ENCODE data around the gene OR51I2. TPM values are rescaled to one million over a fixed set of nuclear protein-coding genes. Genes with fewer than 3 reads are reported as not detected.

The OR51I2 gene
- polyA plus RNA-seq, 2 of the 4 experiments (the other 2 are of a cell fraction): not detected

- Histone ChIP-seq H3K4me1 (no peaks in the 10 kb centered on the region), H3K27ac (no peak overlapping the region), H3K9me3 (no peaks in the 10 kb centered on the region), H3K4me3 (no peak overlapping the region), H3K4me2 (no peak overlapping the region)
- TF ChIP-seq REST (IDR thresholded peaks at IDR 0.05): peak; percentile 39; the same call in 1 of the 2 replicates
- no peak for TF ChIP-seq EHMT2 (IDR thresholded peaks at IDR 0.05; ENCODE audit: low read depth)
- DNase-seq (ENCODE audit: low read depth in 1 of 2, low spot score in 1 of 2) (no peak), ATAC-seq (no peak), FAIRE-seq (no peak)
- ChIA-PET CTCF (interaction anchor here (0.9 to 1.6 kb wide), 3 partner anchors 26 to 302 kb away, joined by 3 to 4 read pairs (median 3); no protein-coding TSS in a partner anchor), POLR2A (interaction anchor here (0.6 kb wide), 1 partner anchor 660 kb away, joined by 3 read pairs; no protein-coding TSS in a partner anchor)
- WGBS (ENCODE audit: missing lambda C conversion rate): 46% methylated on average over 9 of the region's 9 CpGs
These were observed 56.4 kb downstream of the OR51I2 start for GRCh38 chr11:5505363-5506048.

Other genes starting within 250 kb of the OR51I2 start
- not detected in 2 replicates for gene OR51V1, start 248.6 kb upstream of the OR51I2 start, polyA plus RNA-seq (2011; rRNA removed)
- gene OR51V1, start 248.6 kb upstream of the OR51I2 start, polyA plus RNA-seq (2017; fragmentation: RNase III; extraction: RNeasy Plus Mini Kit Qiagen cat#74134 plus additional on column Dnase treatment): not detected in 3 replicates
- 0.30 TPM in 1 of 2 replicates, not detected in the other for gene HBB, start 222.3 kb upstream of the OR51I2 start, polyA plus RNA-seq (2011; rRNA removed)
- not detected in 3 replicates for gene HBB, start 222.3 kb upstream of the OR51I2 start, polyA plus RNA-seq (2017; fragmentation: RNase III; extraction: RNeasy Plus Mini Kit Qiagen cat#74134 plus additional on column Dnase treatment)
- gene HBD, start 214.8 kb upstream of the OR51I2 start, polyA plus RNA-seq (2011; rRNA removed): not detected in 2 replicates
- gene HBD, start 214.8 kb upstream of the OR51I2 start, polyA plus RNA-seq (2017; fragmentation: RNase III; extraction: RNeasy Plus Mini Kit Qiagen cat#74134 plus additional on column Dnase treatment): not detected in 3 replicates
- not detected in 2 replicates for gene HBG1, start 199.5 kb upstream of the OR51I2 start, polyA plus RNA-seq (2011; rRNA removed)
- not detected in 3 replicates for gene HBG1, start 199.5 kb upstream of the OR51I2 start, polyA plus RNA-seq (2017; fragmentation: RNase III; extraction: RNeasy Plus Mini Kit Qiagen cat#74134 plus additional on column Dnase treatment)
- gene HBG2, start 194.5 kb upstream of the OR51I2 start, polyA plus RNA-seq (2011; rRNA removed): not detected in 2 replicates
- gene HBG2, start 194.5 kb upstream of the OR51I2 start, polyA plus RNA-seq (2017; fragmentation: RNase III; extraction: RNeasy Plus Mini Kit Qiagen cat#74134 plus additional on column Dnase treatment): not detected in 3 replicates
- 0.24 and 0.32 TPM in 2 replicates for gene HBE1, start 179.4 kb upstream of the OR51I2 start, polyA plus RNA-seq (2011; rRNA removed)
- 0.10 TPM in 1 of 3 replicates, not detected in the others for gene HBE1, start 179.4 kb upstream of the OR51I2 start, polyA plus RNA-seq (2017; fragmentation: RNase III; extraction: RNeasy Plus Mini Kit Qiagen cat#74134 plus additional on column Dnase treatment)
- gene OR51B4, start 147.4 kb upstream of the OR51I2 start, polyA plus RNA-seq (2011; rRNA removed): 0.11 TPM in 1 of 2 replicates, not detected in the other
- not detected in 3 replicates for gene OR51B4, start 147.4 kb upstream of the OR51I2 start, polyA plus RNA-seq (2017; fragmentation: RNase III; extraction: RNeasy Plus Mini Kit Qiagen cat#74134 plus additional on column Dnase treatment)
- gene OR51B2, start 125.0 kb upstream of the OR51I2 start, polyA plus RNA-seq (2011; rRNA removed): not detected in 2 replicates
- not detected in 3 replicates for gene OR51B2, start 125.0 kb upstream of the OR51I2 start, polyA plus RNA-seq (2017; fragmentation: RNase III; extraction: RNeasy Plus Mini Kit Qiagen cat#74134 plus additional on column Dnase treatment)
- gene OR51B5, start 105.8 kb upstream of the OR51I2 start, polyA plus RNA-seq (2011; rRNA removed): 0.09 and 0.19 TPM in 2 replicates
- 0.06 to 0.10 TPM in 2 of 3 replicates, not detected in the other for gene OR51B5, start 105.8 kb upstream of the OR51I2 start, polyA plus RNA-seq (2017; fragmentation: RNase III; extraction: RNeasy Plus Mini Kit Qiagen cat#74134 plus additional on column Dnase treatment)
- not detected in 2 replicates for gene OR51B6, start 97.8 kb upstream of the OR51I2 start, polyA plus RNA-seq (2011; rRNA removed)
- gene OR51B6, start 97.8 kb upstream of the OR51I2 start, polyA plus RNA-seq (2017; fragmentation: RNase III; extraction: RNeasy Plus Mini Kit Qiagen cat#74134 plus additional on column Dnase treatment): not detected in 3 replicates
- gene OR51M1, start 65.5 kb upstream of the OR51I2 start, polyA plus RNA-seq (2011; rRNA removed): not detected in 2 replicates
- not detected in 3 replicates for gene OR51M1, start 65.5 kb upstream of the OR51I2 start, polyA plus RNA-seq (2017; fragmentation: RNase III; extraction: RNeasy Plus Mini Kit Qiagen cat#74134 plus additional on column Dnase treatment)
- not detected in 2 replicates for gene OR51Q1, start 27.2 kb upstream of the OR51I2 start, polyA plus RNA-seq (2011; rRNA removed)
- gene OR51Q1, start 27.2 kb upstream of the OR51I2 start, polyA plus RNA-seq (2017; fragmentation: RNase III; extraction: RNeasy Plus Mini Kit Qiagen cat#74134 plus additional on column Dnase treatment): not detected in 3 replicates
- not detected in 2 replicates for gene OR51I1, start 7.8 kb upstream of the OR51I2 start, polyA plus RNA-seq (2011; rRNA removed)
- not detected in 3 replicates for gene OR51I1, start 7.8 kb upstream of the OR51I2 start, polyA plus RNA-seq (2017; fragmentation: RNase III; extraction: RNeasy Plus Mini Kit Qiagen cat#74134 plus additional on column Dnase treatment)
- not detected in 2 replicates for gene OR52D1, start 39.4 kb downstream of the OR51I2 start, polyA plus RNA-seq (2011; rRNA removed)
- gene OR52D1, start 39.4 kb downstream of the OR51I2 start, polyA plus RNA-seq (2017; fragmentation: RNase III; extraction: RNeasy Plus Mini Kit Qiagen cat#74134 plus additional on column Dnase treatment): not detected in 3 replicates
- not detected in 2 replicates for gene UBQLN3, start 60.6 kb downstream of the OR51I2 start, polyA plus RNA-seq (2011; rRNA removed)
- not detected in 3 replicates for gene UBQLN3, start 60.6 kb downstream of the OR51I2 start, polyA plus RNA-seq (2017; fragmentation: RNase III; extraction: RNeasy Plus Mini Kit Qiagen cat#74134 plus additional on column Dnase treatment)
- 0.41 and 0.71 TPM in 2 replicates for gene UBQLNL, start 67.4 kb downstream of the OR51I2 start, polyA plus RNA-seq (2011; rRNA removed)
- gene UBQLNL, start 67.4 kb downstream of the OR51I2 start, polyA plus RNA-seq (2017; fragmentation: RNase III; extraction: RNeasy Plus Mini Kit Qiagen cat#74134 plus additional on column Dnase treatment): 0.06 to 0.13 TPM (median 0.12 TPM) in 3 replicates
- gene OR52H1, start 99.2 kb downstream of the OR51I2 start, polyA plus RNA-seq (2011; rRNA removed): not detected in 2 replicates
- not detected in 3 replicates for gene OR52H1, start 99.2 kb downstream of the OR51I2 start, polyA plus RNA-seq (2017; fragmentation: RNase III; extraction: RNeasy Plus Mini Kit Qiagen cat#74134 plus additional on column Dnase treatment)
- gene OR52B6, start 131.6 kb downstream of the OR51I2 start, polyA plus RNA-seq (2011; rRNA removed): not detected in 2 replicates
- not detected in 3 replicates for gene OR52B6, start 131.6 kb downstream of the OR51I2 start, polyA plus RNA-seq (2017; fragmentation: RNase III; extraction: RNeasy Plus Mini Kit Qiagen cat#74134 plus additional on column Dnase treatment)
- 44.1 and 52.8 TPM in 2 replicates for gene TRIM6, start 147.3 kb downstream of the OR51I2 start, polyA plus RNA-seq (2011; rRNA removed)
- gene TRIM6, start 147.3 kb downstream of the OR51I2 start, polyA plus RNA-seq (2017; fragmentation: RNase III; extraction: RNeasy Plus Mini Kit Qiagen cat#74134 plus additional on column Dnase treatment): 22.6 to 27.5 TPM (median 22.9 TPM) in 3 replicates
- gene TRIM34, start 175.7 kb downstream of the OR51I2 start, polyA plus RNA-seq (2011; rRNA removed): 11.7 and 15.2 TPM in 2 replicates
- gene TRIM34, start 175.7 kb downstream of the OR51I2 start, polyA plus RNA-seq (2017; fragmentation: RNase III; extraction: RNeasy Plus Mini Kit Qiagen cat#74134 plus additional on column Dnase treatment): 6.1 to 8.1 TPM (median 6.8 TPM) in 3 replicates
- gene TRIM5, start 235.8 kb downstream of the OR51I2 start, polyA plus RNA-seq (2011; rRNA removed): 30.5 and 32.6 TPM in 2 replicates
- 19.6 to 22.8 TPM (median 21.9 TPM) in 3 replicates for gene TRIM5, start 235.8 kb downstream of the OR51I2 start, polyA plus RNA-seq (2017; fragmentation: RNase III; extraction: RNeasy Plus Mini Kit Qiagen cat#74134 plus additional on column Dnase treatment)
- gene TRIM22, start 240.5 kb downstream of the OR51I2 start, polyA plus RNA-seq (2011; rRNA removed): 2.4 and 2.7 TPM in 2 replicates
- gene TRIM22, start 240.5 kb downstream of the OR51I2 start, polyA plus RNA-seq (2017; fragmentation: RNase III; extraction: RNeasy Plus Mini Kit Qiagen cat#74134 plus additional on column Dnase treatment): 1.2 to 1.5 TPM (median 1.4 TPM) in 3 replicates

Data from A549 (cell line).